HG03196 (cell line): ENCODE measurements around the gene EYA4.

ENCODE experiments used
- ATAC-seq: cut with Tn5 transposase; IDR thresholded peaks from one replicate; pipeline ENCODE4 v1.9.1; 2021; ENCODE audit not compliant: unreplicated experiment

The EYA4 gene

DNA sequence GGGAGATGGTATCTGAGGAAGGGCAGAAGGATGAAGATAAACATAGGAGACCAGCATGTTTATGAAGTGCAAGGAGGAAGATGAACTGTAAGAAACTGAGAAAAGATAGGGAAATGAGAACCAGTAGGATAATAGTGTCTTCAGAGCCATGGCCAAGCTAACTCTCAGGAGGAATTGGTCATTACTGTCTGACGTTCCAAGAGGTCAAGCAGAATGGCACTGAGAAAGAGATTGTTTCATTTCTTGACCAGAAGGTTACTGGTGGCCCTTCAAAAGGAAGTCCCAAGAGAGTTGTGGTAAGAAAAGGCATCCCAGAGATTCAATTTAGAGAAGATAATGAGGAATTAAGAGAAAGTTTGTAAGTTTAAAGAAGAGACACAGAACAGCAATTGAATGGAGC is 47.5 kb downstream of the EYA4 start:
- ATAC-seq: no peak

GRCh38 chr6:133289733-133290306 is 48.7 kb downstream of the EYA4 start:
- no peak for ATAC-seq

DNA sequence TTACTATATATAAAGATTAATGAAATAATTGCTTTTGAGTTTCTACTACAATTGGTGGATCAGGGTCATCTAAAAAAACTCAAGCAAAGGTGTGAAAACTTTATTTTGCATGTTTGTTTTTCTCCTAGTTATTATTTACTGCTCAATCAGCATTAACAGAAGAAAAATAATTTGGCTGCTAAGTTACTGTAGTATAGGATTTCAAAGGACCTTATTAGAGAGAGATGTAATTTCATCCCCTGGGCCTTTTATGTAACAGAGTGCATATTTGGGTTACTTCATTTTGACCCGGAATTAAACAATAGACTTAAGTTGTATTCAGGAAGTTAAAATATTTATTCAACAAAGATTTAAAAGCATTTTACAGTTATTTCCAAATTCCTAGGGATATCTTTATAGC is 49.8 kb downstream of the EYA4 start:
- no peak for ATAC-seq

DNA sequence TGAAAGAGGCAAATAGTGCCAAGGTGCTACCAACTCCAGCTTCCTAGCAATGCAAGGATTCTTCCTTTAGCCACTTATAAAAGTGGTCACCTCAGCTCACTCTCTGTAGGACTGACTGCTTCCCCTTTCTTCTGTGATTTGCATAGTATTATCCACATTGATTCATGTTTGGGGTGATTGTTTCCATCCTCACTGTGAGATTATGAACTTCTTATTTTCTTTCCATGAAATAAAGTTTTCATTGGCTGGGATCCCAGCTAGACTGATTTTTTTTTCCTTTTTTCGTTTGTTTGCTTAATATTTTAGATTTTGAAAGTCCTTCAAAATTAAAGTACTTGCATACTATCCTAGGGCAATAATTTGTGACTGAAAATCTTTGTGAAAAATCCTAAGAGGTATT is 50.5 kb downstream of the EYA4 start:
- no peak for ATAC-seq

- no peak for ATAC-seq
These were observed 56.5 kb downstream of the EYA4 start for GRCh38 chr6:133297657-133298056.

DNA sequence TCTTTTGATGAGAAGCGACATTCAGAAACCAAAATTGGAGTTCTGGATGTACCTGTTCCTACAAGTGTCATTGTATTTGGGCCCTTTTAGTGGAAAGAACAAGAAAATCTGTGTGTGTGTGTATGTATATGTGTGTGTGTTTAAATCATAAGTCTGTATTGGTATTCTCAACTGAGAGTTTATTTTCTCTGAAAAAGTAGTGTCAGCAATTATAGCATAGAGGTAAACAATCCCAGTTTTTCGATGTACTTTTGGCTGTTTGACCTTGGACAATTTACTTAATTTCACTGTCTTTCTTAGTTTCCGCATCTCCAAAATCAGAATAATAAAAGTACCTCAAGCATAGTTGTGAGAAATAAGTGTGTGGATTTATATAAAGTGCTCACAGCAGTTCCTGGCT is 57.2 kb downstream of the EYA4 start:
- no peak for ATAC-seq

GRCh38 chr6:133298801-133299200 is 57.6 kb downstream of the EYA4 start:
- ATAC-seq: no peak

DNA sequence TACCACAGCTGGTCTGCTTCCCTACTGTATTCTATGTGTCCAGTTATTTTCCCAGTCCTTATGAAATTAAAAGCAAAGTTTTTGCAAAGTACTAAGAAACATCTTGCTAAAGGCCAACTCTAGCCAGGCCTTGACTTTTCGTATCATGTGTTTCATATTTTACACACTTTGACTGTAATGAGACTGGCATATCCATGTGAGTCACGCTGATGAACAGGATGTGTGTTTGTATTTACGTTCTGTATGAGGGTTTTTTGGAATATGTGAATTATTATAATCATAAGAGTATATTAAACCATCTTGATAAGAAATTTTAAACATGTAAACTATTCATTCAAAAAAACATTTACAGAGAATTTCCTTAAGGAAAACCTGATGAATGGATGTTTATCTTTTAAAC is 59.7 kb downstream of the EYA4 start:
- no peak for ATAC-seq

DNA sequence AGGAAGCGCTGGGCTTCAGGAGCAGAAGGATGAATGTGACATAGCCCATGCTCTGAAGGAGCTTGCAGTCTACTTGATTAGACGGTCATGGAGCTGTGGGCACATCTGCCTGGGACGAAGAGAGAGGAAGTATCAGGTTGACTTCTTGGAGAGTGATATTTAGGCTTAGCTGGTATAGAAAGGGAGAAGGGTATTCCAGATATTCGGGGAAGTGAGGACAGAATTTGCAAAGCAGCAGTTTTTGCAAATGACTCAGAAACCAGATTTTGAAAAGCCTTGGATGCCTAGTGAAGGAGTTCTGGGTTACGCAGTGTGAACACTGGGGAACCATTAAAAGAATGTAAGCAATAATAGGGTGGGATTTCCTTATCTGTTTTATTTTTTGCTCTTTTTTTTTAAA is 60.7 kb downstream of the EYA4 start:
- no peak for ATAC-seq

- no peak for ATAC-seq
These were observed 65.8 kb downstream of the EYA4 start for GRCh38 chr6:133306931-133307330.

GRCh38 chr6:133309579-133309978 is 68.4 kb downstream of the EYA4 start:
- no peak for ATAC-seq

- no peak for ATAC-seq
These were observed 70.8 kb downstream of the EYA4 start for GRCh38 chr6:133312006-133312405.

GRCh38 chr6:133313068-133313467 is 71.9 kb downstream of the EYA4 start:
- no peak for ATAC-seq

- no peak for ATAC-seq
These were observed 73.8 kb downstream of the EYA4 start for GRCh38 chr6:133314947-133315346.

- ATAC-seq: no peak
These were observed 74.7 kb downstream of the EYA4 start for GRCh38 chr6:133315811-133316210.

DNA sequence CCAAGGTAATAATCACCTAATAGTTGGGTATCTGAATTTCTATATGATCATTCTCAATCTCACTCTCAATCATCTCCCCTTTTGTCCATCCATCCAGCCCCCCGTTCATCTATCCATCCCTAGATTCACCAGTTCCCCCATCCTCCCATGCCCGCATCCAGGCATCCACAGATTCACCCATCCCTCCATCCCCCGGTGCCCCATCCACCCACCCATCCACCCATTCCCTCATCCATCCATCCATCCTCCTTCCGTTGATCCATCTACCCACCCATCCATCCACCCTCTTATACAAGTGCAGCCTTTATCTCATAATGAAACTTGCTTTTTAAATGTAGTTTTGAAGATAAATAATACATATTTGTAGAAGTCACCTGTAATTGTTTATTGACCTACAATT is 76.5 kb downstream of the EYA4 start:
- no peak for ATAC-seq

DNA sequence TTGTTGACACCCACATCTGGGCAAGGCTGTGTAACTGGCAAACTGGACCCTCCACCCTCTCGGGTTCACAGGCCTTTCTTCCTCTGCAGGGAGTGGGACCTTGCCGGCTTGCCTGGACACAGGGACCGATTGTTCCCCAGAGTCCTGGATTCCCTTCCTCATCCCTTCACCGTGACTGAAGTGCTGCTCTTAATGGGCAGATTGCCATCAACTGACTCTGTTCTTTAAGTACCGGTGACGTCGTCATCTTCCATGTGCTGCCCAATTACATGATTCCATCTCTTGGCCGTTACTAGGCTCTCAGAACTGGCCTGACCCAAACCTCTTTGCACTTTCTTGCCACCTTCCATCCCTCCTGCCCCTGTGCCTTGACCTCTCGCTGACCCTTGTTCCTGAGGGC is 85.4 kb downstream of the EYA4 start:
- ATAC-seq: no peak

GRCh38 chr6:133333852-133334251 is 92.7 kb downstream of the EYA4 start:
- ATAC-seq: no peak

GRCh38 chr6:133337308-133337707 is 96.2 kb downstream of the EYA4 start:
- ATAC-seq: no peak

- no peak for ATAC-seq
These were observed 98.6 kb downstream of the EYA4 start for GRCh38 chr6:133339543-133340384.

- no peak for ATAC-seq
These were observed 99.4 kb downstream of the EYA4 start for GRCh38 chr6:133340557-133340956.

DNA sequence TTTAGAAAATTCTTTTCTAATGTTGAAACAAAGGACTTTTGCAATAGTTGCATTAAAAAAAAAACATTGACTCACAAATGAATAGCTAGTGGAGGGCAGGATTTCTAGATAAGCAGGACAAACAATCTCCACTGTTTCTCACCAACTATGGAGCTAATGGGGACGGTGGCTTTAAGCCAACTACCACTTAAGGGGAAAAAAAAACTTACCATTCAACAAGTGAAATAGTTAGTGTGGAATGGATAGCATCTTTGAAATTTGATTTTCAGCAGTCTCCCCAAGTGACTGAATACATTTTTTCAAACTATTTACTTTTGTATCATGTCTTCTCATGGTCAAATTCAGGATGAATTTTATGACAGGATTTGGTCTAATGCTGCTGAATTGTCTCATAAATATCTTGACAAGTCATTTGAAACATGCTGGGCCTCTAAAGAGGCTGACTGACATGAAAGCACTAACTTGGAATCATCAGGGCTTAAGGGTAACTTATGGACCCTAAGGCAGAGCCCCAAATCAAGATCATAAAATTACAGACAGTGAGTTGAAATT is 100.5 kb downstream of the EYA4 start:
- no peak for ATAC-seq
